GM18508 (cell line): ENCODE results near the gene LYST.
A peak's percentile ranks its signal among the peaks of the same experiment; 100 is the strongest.

ENCODE experiments used
- ATAC-seq: cut with Tn5 transposase; IDR thresholded peaks from one replicate; pipeline ENCODE4 v1.9.1; 2021; ENCODE audit warnings: moderate number of reproducible peaks; ENCODE audit not compliant: insufficient read depth, unreplicated experiment

Gene LYST

DNA sequence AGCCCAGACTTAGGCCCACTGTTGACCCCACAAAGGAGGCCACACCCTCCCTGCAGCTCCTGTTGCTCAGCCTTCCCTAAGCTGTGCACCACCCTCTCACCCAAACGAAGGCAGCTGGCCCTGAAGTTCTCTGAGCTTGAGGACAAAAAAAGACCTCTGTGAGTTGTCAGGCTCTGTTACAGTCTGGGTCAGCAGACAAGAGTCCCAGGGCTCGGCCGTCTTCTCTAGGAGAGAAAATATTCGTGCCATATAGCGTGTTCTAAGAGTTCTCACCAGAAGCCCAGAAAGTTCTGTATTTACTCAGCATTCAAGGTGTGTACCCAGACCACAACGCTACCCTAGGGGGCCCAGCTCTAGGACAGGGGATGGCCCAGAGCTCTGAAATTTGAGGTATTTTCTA lies 25.5 kb upstream of the LYST start:
- ATAC-seq, result no peak

DNA sequence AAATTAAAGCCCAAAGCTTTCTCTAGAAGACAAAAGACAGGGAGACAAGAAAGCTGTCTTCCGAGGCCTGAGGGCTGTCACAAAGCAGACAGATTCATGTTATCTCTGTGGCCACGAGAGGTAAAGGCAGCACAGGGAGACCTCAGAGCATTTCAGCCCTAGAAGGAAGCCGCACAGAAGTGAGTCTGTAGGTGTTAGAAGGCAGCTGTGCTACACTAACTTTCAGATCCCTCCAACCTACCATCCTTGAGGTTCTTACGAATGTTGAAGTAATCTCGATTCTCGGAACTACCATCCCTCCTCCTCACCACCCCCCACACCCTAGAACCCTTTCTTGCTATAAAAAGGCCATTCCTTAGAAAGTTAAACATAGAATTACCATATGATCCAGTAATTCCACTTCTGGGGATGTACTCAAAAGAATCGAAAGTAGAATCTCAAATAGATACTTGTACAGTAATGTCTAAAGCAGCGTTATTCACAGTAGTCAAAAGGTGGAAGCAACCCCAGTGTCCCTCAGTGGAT lies 21.5 kb upstream of the LYST start:
- peak; percentile 66 for ATAC-seq

DNA sequence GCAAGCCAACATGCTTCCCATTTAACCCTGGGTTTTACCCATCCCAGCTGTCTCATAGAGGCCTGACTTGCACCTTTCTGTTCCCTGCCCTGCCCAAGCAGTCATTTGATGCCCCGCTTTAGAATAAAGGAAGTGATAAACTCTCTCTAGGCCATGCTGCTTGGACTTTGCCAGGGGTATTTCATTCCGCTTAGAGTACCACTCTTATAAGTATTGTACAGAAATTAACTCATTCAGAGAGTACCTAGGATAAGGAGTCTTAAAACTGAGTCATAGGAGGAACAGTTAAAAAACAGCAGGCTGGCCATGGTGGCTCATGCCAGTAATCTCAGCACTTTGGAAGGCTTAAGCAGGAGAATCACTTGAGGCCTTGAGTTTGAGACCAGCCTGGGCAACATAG lies 21.0 kb upstream of the LYST start:
- ATAC-seq, result no peak

DNA sequence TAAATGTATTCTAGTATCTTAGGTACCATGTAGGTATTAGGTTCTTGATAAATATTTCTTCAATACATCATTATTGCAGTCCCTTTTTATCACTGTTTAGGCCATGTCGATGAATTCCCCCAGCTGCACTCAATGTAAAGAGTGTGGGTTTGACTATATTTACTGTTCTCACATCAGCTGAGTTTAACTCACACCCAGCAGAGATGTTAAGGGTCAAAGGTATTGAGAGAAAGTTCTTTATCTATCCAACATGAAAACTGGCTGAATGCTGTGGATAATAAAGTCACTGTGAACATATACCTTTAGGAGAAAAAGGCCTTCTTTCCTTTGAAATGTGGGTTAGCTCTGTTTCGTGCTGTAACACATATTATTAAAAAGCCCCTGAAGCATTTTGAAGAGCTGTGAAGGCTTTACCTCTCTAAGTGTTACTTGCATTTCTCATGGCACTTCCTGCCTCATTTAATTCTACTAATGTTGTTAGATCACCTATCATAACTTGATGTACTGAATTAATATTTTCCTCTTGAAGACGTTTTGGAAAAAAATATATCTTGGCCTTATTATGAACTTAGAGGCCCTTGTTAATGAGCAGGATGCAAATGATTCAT lies 19.1 kb upstream of the LYST start:
- ATAC-seq, result no peak

DNA sequence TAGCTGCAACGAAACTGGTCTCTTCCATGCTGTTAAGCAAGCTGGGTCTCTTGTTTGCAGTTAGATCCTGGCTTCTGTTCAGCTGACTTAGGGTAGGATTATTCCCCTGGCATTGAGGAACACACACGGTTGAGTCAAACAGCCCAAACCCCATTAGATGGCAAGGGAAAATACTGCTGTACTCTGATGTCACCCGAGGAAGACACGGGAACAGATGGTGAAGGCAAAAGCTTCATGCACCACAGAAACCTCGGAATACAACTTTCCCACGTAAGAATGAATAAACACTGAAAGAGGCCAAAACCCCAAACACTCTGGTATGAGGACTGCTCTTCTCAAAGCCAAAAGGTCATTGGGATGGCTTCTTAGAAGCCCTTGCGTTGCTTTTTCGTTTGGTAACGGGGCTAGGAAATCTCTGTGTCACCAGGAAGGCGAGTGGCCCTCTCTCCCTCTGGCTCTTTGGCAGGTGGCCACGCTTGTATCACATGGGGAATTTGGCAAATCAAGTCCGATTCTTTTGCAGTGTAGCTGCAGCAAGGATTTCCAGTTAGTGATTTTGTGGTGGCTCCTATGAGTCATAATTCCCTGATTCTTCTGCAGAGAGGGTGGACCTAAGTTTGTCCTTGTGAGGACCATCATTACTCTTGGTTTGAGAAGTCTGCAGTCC lies 16.7 kb upstream of the LYST start:
- no peak for ATAC-seq

DNA sequence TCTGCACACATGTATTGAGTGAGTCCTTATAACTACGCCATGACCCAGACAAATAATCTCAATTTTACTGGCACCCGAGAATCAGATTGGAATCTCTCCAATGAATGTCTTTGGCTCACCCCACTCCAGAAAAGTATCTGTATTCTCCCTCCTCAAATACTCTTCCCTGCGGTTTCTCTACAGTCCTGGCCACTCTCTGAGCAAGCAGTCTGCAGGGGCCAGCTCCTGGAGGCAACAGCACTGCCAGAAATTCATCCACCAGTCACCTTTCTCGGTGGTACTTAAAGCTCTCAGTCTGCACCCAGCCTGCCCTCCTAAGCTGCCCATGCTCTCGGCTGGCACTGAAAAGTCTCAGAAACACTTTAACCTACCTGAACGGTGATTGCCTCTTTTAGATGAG lies 16.1 kb upstream of the LYST start:
- no peak for ATAC-seq

DNA sequence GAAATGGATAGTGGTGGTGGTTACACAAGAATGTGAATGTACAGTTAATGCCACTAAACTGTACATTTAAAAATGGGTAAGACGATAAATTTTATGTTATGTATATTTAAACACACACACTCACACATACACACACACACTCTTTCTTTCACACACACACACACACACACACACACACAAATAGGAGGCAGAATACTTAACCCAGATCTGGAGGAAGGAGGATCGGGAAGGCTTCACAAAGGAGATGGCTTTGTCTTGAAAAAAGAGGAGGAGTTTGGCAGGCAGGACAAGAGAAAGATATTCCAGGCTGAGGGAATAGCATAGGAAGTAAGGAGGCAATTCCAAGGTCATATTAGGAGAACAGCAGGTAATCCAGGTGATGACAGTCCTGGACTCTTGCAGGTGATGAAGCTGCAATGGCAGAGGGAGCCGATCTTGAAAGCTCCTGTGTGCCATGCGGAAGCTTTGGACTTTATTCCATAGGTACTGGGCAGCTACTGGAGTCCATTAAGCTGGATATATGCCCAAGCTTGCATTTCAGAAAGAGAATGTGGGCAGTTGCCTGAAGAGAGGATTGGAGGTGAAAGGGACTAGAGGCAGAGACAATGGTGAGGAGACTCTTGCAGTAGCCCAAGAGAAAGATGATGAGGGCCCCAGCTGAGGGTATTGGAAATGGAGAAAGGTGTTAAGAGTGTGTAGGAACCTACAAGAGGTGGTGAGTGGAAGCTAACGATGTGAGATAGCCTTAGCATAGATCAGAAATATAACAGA lies 15.4 kb upstream of the LYST start:
- ATAC-seq, result no peak

DNA sequence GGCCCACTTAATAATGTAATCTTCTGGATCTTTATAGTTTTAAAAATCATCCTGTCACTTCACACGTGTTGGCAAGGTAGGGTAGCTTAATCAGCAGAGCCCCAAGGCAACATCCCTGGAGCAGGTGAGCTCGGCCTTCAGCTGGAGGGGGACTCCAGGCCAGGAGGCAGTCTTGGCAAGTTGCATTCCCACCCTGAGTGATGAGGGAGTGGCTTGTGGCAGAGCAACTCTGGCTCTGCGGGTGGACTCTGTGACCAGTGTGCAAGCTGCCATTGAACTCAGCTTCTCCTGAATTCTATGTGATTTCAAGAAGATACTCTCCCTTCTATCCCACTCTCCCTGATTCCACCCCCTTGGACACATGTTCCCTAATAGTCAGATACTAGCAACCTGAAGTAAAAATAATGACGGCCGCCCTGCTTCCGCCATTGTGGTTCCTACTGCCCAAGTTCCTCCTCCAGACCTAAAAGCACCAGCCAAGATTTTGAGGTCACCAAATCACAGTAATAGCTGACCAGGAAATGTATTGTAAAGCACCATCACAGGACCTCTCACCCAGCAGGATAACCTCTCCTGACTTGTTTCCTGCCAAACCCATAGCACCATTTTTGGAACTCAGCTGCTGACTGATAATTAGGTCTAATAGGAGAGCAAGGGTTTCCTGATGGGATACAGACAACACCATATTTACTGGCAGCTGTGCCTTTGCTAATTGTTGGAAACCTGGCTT lies 11.5 kb upstream of the LYST start:
- no peak for ATAC-seq

DNA sequence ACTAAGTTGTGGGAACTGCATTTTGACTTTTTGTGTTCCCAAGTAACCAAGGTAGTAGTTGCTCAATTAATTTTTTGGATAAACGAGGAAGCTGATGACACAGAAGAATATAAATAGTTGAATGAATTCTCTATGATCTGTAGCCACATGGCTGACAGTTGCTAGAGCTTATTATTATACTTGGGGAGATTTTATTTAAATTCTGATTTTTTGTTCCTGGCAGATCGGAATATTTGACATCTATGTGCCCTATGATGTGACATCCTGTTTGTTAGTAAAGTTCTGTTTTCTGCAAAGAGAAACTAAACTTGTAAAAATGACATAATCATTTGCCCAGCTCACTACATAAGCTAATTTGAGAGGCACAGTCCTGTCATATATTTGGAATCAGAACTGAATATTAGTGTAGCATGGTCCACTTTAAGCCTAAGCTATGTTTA lies 9.7 kb upstream of the LYST start:
- no peak for ATAC-seq

DNA sequence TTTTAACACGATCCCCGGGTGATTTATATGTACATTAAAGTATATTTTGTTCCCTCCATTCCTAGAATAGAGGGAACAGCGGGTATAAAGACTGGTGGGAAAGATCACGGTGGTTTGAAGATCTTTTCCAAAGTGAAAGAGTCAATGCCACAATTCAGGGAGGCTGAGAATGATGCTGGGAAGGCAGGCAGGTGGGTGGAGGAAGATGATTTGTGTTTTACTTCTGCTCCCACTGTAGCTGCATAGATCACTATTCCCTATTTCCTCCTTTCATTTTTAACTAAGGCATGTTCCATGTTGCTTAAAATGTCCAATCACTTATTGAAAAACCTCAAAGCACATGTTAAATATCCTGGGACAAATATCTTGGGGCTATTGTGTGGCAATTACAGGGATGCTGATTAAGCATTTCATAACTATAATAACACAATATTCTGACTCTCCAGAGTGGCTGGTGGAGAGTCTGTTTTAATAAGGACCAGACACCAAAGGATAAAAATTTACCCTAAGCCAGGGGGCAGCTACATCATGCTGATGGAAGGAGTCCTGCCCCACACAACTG lies 8.4 kb upstream of the LYST start:
- ATAC-seq, result no peak

DNA sequence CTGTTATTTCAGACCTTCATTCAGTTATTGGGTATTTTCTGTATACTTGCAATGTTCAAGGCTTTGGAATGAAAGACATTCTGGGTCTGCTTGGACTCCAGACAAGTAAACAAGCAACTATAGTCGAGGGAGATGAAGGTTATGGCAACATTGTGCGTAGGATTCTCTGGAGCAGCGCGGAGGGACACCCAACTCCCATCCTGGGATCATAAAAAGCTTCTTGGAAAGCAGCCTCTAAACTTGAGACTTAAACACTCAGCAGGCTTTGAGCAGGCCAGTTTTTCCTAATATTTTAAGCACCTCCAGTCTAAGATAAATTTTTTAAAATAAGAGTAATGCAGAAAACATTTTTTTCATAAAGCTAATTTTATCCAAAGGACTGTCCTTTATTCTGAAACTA lies 7.6 kb upstream of the LYST start:
- ATAC-seq, result no peak

DNA sequence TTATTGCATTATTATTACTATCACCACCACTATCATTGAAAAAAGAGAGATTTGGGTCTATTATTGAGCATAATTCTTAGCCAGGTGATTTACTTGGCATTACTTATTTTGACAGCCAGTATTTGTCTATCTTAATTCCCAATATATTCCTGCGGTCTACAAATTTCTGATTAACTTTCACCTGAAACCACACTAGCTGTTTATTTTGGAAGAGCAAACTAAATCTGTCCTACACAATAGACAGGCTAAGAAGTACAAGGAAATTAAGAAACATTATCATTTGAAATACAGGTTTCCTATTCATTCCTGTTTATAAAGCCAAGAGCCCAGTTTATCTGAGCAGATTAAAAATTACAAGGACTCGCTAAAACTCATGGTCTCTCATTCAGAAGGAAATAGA lies 6.9 kb upstream of the LYST start:
- no peak for ATAC-seq

DNA sequence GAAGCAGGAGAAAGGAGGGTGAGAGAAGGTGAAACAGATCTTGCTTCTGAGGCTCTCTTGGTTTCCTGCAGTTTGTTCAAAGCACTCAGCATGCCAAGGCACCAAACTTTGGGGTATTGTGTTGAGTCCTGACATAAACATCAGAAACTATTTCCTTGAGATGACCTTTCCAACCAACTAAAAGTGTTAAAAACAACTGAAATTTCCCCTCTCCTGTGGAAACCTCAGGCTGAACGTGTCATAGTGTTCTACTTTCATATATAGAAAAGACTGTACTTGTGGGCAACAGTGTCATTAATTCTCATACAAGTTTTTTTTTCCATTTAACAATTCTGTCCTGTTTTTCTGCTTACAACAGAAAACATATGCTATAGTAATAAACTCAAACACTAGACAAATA lies 6.3 kb upstream of the LYST start:
- no peak for ATAC-seq

DNA sequence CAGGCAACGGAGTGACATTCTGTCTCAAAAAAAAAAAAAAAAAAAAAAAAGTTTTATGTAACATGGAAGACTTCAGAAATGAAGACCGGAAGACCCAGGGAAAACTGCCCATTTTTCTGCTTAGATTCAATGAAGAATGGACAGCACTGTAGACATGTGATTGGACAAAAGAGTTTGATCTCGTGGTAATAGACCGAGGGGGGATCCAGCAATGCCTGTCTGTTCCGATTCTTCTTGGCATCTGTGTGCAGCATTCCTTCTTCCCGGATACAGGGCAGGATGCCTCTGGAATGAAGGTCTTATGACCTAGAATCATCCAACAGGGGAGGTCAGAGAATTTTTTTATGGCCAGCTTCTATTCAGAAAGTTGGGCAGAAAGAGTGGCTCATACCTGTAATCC lies 5.6 kb upstream of the LYST start:
- ATAC-seq, result no peak

DNA sequence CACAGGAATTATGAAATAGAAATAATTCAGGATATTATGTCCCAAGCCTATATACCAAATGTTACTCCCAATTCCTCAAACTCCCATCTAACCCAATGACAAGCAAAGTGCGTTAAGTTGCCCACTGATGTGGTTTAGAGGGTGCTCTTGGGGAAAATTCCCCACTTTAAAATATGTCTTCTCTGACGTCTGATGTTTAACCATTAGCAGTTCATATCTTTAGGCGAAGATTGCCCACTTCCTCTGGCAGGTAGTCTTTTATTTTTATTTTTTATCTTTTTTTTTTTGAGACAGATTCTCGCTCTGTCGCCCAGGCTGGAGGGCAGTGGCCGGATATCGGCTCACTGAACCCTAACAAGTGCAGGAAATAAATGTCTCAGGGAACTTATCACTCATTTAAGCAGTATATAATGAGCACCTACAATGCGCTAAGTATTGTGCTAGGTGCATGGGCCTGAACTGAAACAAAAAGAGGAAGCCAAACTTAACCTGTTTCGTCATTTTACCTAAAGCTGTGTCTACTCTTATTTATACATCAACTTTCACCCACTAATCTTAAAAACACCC lies 1.3 kb upstream of the LYST start:
- ATAC-seq, result peak; percentile 36

DNA sequence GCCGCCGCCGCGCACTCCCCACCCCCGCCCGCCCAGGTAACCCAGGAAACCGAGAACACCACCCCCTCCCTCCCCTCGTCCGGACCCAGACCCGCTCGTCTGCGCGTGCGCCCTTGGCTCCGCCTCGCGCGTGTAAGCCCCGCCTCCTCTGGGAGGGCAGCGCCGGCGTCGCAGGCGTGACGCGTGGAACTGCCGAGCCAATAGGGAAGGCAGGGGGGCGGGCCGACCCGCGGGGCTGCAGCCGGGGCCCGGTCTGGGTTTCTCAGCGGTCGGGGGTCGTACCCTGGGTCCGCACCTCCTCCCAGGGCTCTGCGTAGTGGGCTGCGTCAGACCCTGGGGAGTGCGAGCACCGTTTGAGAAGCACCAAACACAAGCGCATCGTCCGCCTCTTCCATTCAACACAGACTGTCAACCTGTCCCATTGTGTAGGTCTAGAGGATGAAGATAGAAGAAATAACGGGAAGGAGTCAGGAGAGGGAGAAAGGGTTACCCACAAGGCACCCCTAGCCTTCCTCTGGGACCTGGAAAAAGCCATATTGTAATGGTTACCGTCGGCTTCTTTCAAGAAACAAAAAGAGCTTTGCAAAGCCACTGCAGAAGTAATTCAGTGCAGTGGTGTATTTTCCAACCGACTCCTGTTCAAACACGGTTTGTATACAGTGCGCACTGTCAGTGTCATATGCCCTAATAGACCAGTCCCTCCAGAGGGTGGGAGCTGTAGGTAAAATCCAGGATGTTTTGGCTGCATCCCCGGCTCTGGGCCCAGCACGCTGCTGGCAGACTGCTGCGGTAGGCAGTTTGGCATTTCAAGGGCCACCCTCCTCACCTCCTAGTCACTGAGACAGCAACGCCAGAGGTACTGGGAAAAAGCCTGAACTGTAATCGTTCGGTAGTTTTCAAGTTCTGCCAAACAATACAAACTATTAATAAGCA lies 473 bp upstream of the LYST start:
- ATAC-seq, result peak; percentile 33

DNA sequence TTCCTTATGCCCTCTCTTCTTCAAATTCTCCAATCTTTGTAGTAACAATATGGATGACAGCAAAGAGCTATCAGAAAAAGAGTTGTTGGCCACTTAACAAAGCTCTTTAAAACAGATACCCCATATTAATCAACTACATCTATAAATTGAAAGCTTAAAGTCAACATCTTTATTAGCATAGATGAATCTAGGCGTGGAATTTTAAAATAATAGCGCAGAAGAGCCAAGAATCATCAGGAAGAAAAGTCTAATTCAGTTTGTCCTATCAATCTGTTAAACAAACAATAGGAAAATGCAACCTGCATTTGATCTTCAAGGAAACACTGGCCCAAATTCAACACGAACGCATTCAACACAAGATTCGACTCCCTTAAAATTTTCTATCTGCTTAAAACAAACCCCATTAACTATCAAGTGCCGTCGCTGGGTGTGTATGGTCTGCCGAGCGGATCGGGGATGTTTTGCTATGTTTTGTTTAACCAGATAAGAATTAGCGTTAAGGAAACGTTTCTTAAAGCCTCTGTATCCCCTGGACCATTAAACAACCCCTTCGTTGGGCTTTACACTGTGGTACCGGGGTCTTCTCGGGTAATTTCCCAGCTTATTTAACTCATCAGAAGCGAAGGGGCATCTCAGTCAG lies 1.0 kb downstream of the LYST start:
- no peak for ATAC-seq

DNA sequence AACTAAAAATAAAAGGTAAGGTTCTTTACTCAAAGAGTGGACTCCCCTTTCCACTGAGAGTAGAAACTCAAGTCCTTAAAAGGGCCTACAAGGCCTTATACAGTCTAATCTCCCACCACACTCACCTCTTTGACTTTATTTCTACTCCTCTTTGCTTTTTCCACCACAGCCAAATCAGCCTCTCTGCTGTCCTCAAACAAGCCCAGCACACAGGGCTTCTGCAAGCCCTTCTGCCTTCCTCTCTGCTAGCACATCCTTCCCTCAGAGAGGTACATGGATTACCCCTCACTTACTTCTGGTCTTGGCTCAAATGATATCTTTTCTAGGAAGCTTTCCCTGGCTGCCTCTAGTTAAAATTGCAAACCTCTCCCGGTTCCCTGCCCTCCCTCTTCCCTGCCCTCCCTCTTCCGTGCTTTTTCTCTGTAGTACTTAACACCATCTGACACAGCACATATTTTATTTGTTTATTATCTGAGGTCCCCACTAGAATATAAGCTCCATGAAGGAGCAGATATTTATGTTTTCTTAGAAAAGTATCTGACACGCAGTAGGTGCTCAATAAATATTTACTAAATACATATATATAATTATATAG lies 1.7 kb downstream of the LYST start:
- no peak for ATAC-seq
